Measurements from ENCODE around the gene TAC4.

DNA sequence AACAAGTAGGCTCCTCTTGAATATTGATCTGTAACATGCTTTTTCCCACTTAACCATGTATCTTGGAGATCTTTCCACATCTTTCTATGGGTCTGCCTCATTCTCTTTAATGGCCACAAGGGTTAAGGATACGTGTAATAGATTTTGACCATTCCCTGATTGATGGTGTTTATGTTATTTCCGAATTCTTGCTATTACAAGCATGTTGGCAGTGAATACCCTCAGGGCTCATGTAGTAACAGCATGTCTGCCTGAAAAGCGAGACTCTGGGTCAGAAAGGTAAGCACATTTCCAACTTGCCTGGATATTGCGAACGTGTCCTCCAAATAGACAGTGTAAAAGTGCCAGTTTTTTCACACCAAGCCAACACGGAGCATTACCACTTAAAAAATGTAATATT, 5.0 kb downstream of the TAC4 start:
- TF ChIP-seq, protein P1, sequence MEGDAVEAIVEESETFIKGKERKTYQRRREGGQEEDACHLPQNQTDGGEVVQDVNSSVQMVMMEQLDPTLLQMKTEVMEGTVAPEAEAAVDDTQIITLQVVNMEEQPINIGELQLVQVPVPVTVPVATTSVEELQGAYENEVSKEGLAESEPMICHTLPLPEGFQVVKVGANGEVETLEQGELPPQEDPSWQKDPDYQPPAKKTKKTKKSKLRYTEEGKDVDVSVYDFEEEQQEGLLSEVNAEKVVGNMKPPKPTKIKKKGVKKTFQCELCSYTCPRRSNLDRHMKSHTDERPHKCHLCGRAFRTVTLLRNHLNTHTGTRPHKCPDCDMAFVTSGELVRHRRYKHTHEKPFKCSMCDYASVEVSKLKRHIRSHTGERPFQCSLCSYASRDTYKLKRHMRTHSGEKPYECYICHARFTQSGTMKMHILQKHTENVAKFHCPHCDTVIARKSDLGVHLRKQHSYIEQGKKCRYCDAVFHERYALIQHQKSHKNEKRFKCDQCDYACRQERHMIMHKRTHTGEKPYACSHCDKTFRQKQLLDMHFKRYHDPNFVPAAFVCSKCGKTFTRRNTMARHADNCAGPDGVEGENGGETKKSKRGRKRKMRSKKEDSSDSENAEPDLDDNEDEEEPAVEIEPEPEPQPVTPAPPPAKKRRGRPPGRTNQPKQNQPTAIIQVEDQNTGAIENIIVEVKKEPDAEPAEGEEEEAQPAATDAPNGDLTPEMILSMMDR (IDR thresholded peaks at IDR 0.05; ENCODE audit: low read depth, low read length, missing input control): no peak
- TF ChIP-seq NR2F2 (IDR thresholded peaks at IDR 0.05) (no peak), JUND (IDR thresholded peaks at IDR 0.05) (no peak), SP1 (IDR thresholded peaks at IDR 0.05) (no peak), YY1 (IDR thresholded peaks at IDR 0.05) (no peak), GABPA (IDR thresholded peaks at IDR 0.05 in 1 of 2, conservative IDR thresholded peaks at IDR 0.05 in 1 of 2) (no peak), TAF1 (conservative IDR thresholded peaks at IDR 0.05) (no peak), FOXA1 (IDR thresholded peaks at IDR 0.05) (no peak), FOXA2 (IDR thresholded peaks at IDR 0.05) (no peak)
- TF ChIP-seq, protein P2, sequence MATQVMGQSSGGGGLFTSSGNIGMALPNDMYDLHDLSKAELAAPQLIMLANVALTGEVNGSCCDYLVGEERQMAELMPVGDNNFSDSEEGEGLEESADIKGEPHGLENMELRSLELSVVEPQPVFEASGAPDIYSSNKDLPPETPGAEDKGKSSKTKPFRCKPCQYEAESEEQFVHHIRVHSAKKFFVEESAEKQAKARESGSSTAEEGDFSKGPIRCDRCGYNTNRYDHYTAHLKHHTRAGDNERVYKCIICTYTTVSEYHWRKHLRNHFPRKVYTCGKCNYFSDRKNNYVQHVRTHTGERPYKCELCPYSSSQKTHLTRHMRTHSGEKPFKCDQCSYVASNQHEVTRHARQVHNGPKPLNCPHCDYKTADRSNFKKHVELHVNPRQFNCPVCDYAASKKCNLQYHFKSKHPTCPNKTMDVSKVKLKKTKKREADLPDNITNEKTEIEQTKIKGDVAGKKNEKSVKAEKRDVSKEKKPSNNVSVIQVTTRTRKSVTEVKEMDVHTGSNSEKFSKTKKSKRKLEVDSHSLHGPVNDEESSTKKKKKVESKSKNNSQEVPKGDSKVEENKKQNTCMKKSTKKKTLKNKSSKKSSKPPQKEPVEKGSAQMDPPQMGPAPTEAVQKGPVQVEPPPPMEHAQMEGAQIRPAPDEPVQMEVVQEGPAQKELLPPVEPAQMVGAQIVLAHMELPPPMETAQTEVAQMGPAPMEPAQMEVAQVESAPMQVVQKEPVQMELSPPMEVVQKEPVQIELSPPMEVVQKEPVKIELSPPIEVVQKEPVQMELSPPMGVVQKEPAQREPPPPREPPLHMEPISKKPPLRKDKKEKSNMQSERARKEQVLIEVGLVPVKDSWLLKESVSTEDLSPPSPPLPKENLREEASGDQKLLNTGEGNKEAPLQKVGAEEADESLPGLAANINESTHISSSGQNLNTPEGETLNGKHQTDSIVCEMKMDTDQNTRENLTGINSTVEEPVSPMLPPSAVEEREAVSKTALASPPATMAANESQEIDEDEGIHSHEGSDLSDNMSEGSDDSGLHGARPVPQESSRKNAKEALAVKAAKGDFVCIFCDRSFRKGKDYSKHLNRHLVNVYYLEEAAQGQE (IDR thresholded peaks at IDR 0.05): no peak
- TF ChIP-seq, protein P3, sequence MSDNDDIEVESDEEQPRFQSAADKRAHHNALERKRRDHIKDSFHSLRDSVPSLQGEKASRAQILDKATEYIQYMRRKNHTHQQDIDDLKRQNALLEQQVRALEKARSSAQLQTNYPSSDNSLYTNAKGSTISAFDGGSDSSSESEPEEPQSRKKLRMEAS (IDR thresholded peaks at IDR 0.05): no peak
